HG03060 (cell line): ENCODE measurements around the gene CSAD.

ENCODE experiments used
- ATAC-seq: cut with Tn5 transposase; IDR thresholded peaks from one replicate; pipeline ENCODE4 v1.9.1; 2021; ENCODE audit warnings: low read depth, moderate number of reproducible peaks; ENCODE audit not compliant: unreplicated experiment

CSAD gene

DNA sequence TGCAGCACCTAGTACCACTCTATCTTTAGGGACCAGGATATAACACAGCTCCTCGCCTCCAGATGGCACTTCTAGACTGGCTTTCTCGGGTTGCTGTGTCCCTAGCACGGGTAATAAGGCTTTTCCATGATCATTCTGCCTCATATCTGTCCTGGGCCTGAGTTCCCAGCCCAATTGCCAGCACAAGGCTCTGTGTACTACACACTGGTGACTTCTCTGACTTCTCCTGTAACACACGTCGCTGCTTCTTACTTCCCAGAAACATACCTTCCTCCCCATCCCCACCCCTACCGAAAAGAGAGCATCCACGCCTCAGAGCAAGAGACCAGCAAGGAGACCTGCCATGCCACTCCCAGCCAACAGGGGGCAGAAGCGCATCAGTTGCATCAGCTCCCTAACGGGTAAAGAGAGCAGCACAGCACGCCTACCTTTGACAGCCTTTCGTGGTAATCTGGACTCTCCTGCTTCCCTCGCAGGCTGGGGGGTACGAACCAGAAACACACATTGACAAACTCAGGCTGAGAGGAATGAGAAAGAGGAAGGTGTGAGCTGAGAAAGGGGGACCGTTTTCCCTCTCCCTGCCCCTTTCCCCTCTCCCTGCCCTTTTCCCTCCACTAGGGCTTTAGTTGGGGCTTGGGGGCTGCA is 21.4 kb downstream of the CSAD start:
- peak; percentile 52 for ATAC-seq

DNA sequence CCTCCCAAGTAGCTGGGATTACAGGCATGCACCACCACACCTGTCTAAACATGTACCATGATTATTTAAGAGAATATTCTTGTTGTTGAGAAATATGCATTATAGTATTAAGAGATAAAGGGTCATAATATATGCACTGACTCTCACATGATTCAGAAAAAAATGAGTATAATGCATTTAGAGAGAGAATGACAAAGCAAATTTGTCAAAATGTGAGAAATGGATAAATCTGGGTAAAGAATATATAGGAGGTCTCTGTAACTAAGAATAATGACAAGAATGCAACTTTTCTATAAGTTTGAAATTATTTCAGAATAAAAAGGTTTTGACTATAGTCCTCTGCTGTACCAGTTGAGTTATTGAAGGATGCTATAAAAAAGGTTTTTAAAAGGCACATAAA is 28.3 kb downstream of the CSAD start:
- ATAC-seq: no peak

DNA sequence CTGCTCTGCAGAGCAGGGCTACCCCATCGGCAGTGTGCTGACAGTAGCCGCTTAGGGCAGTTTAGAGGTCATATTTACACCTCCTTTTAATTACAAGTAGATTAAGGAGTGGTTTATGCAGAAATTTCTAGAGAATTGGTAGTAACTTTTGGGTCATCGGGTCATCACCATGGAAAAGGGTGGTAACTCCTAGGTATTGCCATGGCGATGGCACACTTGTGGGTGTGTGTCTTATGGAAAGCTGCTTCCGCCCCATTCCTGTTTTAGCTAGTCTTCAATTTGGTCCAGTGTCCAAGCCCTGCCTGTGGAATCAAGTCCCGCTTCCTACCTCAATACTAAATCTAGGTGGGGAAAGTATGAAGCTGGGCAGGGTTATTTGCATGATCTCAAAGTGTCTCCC is 29.7 kb downstream of the CSAD start:
- no peak for ATAC-seq

GRCh38 chr12:53147653-53148052 is 33.1 kb downstream of the CSAD start:
- ATAC-seq: no peak

DNA sequence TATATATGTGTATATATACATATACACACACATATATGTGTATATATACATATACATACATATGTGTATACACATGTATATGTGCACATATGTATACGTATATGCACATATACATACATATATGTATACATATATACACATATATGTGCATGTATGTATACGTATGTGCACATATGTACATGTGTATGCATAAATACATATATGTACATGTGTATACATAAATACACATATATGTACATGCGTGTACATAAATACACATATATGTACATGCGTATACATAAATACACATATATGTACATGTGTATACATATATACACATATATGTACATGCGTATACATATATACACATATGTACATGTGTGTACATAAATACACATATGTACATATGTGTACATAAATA is 33.5 kb downstream of the CSAD start:
- no peak for ATAC-seq

DNA sequence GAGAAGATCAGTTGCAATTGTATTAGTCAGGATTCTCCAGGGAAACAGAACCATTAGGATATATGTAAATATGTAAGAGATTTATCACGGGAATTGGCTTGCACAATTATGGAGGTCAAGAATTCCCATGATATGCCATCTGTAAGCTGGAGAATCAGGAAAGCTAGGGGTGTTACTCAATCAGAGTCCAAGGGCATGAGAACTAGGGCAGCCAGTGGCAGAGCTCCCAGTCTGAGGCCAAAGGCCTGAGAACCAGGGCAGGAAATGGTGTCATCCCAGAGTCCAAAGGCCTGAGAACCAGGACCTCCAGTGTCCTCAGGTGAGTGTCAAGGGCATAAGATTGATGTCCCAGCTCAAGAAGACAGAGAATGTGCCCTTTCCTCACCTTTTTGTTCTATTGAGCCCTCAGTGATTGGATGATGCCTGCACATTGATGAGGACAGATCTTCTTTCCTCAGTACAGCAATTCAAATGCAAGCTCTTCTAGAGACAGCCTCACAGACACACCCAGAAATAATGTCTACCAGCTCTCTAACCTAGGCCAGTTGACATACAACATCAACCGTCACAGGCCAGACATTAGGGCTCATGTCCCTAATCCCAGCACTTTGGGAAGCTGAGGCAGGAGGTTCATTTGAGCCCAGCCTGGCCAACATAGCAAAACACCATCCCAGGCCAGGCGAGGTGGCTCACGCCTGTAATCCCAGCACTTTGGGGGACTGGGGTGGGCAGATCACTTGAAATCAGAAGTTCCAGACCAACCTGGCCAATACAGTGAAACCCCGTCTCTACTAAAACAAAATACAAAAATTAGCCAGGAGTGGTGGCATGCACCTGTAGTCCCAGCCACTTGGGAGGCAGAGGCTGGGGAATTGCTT is 35.1 kb downstream of the CSAD start:
- ATAC-seq: no peak

- ATAC-seq: no peak
These were observed 37.4 kb downstream of the CSAD start for GRCh38 chr12:53143355-53143754.

DNA sequence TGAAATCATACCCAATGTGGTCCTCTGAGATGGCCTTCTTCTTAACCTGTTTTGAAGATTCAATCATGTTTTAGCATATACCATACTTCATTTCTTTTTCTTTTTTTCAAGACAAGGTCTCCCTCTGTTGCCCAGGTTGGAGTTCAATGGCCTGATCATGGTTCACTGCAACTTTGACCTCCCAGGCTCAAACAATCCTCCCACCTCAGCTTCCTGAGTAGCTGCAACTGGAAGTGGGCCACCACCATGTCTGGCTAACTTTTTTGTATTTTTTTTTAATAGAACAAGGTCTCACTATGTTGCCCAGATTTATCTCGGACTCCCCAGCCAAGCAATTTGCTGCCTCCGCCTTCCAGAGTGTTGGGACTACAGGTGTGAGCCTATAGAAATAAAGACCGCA is 47.0 kb downstream of the CSAD start:
- no peak for ATAC-seq

DNA sequence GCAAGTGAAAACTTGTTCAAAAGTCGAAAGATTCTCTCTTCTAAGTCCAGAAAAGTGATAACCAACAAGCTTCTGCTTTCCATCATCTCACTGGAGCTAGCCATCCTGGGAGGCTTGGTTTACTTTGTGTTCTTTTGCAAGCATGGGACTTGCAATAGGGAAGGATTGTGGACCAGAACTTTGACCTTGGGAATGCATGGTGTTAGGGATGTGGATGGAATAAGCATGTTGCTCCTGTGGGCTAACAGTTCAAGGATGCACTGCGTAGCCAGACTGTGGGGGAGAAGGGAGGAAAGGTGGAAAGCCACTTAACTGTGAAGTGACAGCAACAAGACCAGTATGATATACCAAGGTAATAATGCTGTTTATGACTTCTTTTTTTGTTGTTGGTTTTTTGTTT is 48.9 kb downstream of the CSAD start:
- ATAC-seq: no peak

GRCh38 chr12:53128780-53129569 is 51.8 kb downstream of the CSAD start:
- ATAC-seq: no peak

GRCh38 chr12:53127169-53127568 is 53.6 kb downstream of the CSAD start:
- no peak for ATAC-seq

- no peak for ATAC-seq
These were observed 56.4 kb downstream of the CSAD start for GRCh38 chr12:53124352-53124723.

DNA sequence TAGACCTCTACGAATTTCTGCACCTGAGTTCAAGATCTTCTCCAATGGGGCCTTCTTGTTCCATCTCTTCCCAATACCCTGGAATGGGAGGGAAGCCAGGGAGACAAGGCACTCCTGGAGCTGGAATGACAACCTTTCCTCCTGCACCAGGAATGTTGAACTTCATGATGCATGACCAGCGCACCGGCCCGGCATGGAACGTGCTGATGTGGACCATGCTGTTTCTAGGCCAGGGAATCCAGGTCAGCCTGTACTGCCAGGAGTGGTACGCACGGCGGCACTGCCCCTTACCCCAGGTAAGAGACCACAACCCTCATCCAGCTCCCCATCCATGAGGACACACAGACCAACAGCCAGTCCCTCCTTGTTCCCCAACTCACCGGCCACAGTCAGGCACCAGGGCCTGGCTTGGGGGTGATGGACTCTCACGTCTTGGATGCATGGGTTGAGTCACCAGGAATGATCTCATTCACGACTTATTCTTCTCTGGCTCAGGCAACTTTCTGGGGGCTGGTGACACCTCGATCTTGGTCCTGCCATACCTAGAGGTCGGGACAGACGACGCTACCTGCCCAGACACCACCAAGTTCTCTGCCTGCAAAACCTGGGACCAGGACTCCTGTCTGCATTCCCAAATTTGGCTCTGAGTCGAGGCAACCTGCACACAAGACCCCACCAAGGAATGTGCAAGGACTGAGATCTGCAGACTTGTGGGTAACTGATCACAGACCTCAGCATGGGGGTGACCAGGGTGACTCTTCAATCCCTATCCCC is 57.0 kb downstream of the CSAD start:
- no peak for ATAC-seq

GRCh38 chr12:53122961-53123468 is 57.7 kb downstream of the CSAD start:
- no peak for ATAC-seq

GRCh38 chr12:53120685-53121525 is 59.8 kb downstream of the CSAD start:
- ATAC-seq: no peak

GRCh38 chr12:53118751-53119300 is 61.9 kb downstream of the CSAD start:
- ATAC-seq: no peak

- no peak for ATAC-seq
These were observed 64.7 kb downstream of the CSAD start for GRCh38 chr12:53115891-53116648.

DNA sequence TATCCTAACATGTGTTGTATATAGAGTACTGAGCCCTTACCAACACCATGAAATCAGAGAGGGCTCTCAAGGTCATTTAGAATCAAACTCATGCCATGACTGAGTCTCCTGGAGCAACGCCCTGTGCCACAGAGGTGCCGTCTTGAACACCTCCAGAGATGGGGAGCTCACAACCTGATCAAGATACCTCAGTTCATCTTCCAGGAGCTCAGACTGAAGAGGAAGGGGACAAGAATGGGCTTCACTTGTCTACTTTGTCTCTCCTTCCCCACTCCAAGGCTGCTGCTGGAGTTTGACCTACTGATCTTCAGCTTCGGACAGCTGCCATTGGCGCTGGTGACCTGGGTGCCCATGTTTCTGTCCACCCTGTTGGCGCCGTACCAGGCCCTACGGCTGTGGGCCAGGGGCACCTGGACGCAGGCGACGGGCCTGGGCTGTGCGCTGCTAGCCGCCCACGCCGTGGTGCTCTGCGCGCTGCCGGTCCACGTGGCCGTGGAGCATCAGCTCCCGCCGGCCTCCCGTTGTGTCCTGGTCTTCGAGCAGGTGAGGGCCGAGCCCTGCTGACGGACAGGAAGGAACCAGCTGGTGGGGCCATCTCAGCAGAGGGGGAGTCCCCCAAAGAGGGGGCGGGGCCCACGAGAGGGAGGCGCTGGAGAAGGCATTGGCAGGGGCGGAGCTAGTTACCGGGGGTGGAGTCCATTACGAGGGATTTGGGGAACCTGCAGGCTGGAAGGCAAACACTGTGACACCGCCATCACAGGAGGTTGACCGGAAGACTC is 65.4 kb downstream of the CSAD start:
- ATAC-seq: no peak
